CD14-positive monocyte (primary cell): ENCODE measurements around the gene RARB. TPM values are rescaled to one million over a fixed set of nuclear protein-coding genes. Genes with fewer than 3 reads are reported as not detected.

ENCODE experiments used
- DNase-seq, 3 donors: peaks; one replicate each; pipeline ENCODE4 v3.0.0-alpha.2; 2011 to 2022
- H2AFZ ChIP-seq: 2 replicates; pipeline ENCODE4 v1.6.0; 2012; ENCODE audit warnings: mild to moderate bottlenecking, low read depth, low read length, inconsistent platforms; ENCODE audit not compliant: insufficient read depth, poor library complexity, severe bottlenecking
- H3K27ac ChIP-seq, 2 donors: 1 replicate in 1 of 2; 2 replicates in 1 of 2; pipeline ENCODE4 v1.5.1; 2012 to 2013; ENCODE audit warnings: low read length in 2 of 2, control low read depth in 1 of 2, inconsistent platforms in 1 of 2, low read depth in 1 of 2, mild to moderate bottlenecking in 1 of 2
- H3K27me3 ChIP-seq, 2 donors: one replicate each; pipeline versions ENCODE4 v1.6.0 to v1.6.1; 2011 to 2013; ENCODE audit warnings: low read length in 2 of 2; ENCODE audit not compliant: control insufficient read depth in 2 of 2, insufficient read depth in 2 of 2
- H3K36me3 ChIP-seq, 2 donors: replicated peaks in 1 of 2; 1 replicate in 1 of 2; 2 replicates in 1 of 2; pipeline versions ENCODE4 v1.5.1 to v1.6.1; 2012 to 2013; ENCODE audit warnings: low read length in 2 of 2, control low read depth in 1 of 2, inconsistent platforms in 1 of 2, mild to moderate bottlenecking in 1 of 2; ENCODE audit not compliant: insufficient read depth in 2 of 2, control insufficient read depth in 1 of 2
- H3K4me1 ChIP-seq, 2 donors: 1 replicate in 1 of 2; 2 replicates in 1 of 2; pipeline versions ENCODE4 v1.5.1 to v1.6.1; 2012 to 2013; ENCODE audit warnings: low read length in 2 of 2, control low read depth in 1 of 2, inconsistent platforms in 1 of 2, mild to moderate bottlenecking in 1 of 2, moderate library complexity in 1 of 2; ENCODE audit not compliant: insufficient read depth in 2 of 2, control insufficient read depth in 1 of 2
- H3K4me2 ChIP-seq: replicated peaks from 2 replicates; pipeline ENCODE3; 2012; ENCODE audit warnings: low read length, moderate library complexity, mild to moderate bottlenecking; ENCODE audit not compliant: poor library complexity, severe bottlenecking; ENCODE audit errors: extremely low read depth
- H3K4me3 ChIP-seq, 3 experiments: fragments of 200-600 bp in 1 of 3; sonication (generic) in 1 of 3; replicated peaks in 1 of 3; 1 replicate in 2 of 3; 2 replicates in 1 of 3; pipeline ENCODE4 v1.5.1; 2011 to 2013; ENCODE audit warnings: low read length in 3 of 3, mild to moderate bottlenecking in 3 of 3, control low read depth in 2 of 3, low read depth in 2 of 3, inconsistent platforms in 1 of 3, moderate library complexity in 1 of 3
- H3K79me2 ChIP-seq: 2 replicates; pipeline ENCODE4 v1.6.0; 2012; ENCODE audit warnings: mild to moderate bottlenecking, control low read depth, inconsistent platforms, low read length, moderate library complexity; ENCODE audit not compliant: insufficient read depth
- H3K9ac ChIP-seq: 2 replicates; pipeline ENCODE4 v1.6.0; 2017; ENCODE audit warnings: low read length, mild to moderate bottlenecking; ENCODE audit not compliant: insufficient read depth, poor library complexity, severe bottlenecking
- H3K9me3 ChIP-seq, 2 donors: replicated peaks in 1 of 2; 1 replicate in 1 of 2; 2 replicates in 1 of 2; pipeline versions ENCODE4 v1.5.1 to v1.6.1; 2012 to 2013; ENCODE audit warnings: low read length in 2 of 2, control low read depth in 1 of 2; ENCODE audit not compliant: control insufficient read depth in 1 of 2, insufficient read depth in 1 of 2
- H4K20me1 ChIP-seq: 2 replicates; pipeline ENCODE4 v1.6.0; 2012; ENCODE audit warnings: mild to moderate bottlenecking, low read length, control low read depth, moderate library complexity; ENCODE audit not compliant: insufficient read depth
- H3K27ac Mint-ChIP-seq, 7 donors: one replicate each; pipeline ENCODE4 v1.8.0; 2020; ENCODE audit warnings: mild to moderate bottlenecking in 7 of 7, mixed read lengths in 7 of 7, moderate library complexity in 6 of 7, inconsistent platforms in 2 of 7
- H3K27me3 Mint-ChIP-seq, 3 donors: one replicate each; pipeline ENCODE4 v1.8.0; 2021 to 2022; ENCODE audit warnings: low read depth in 3 of 3, mild to moderate bottlenecking in 3 of 3, mixed read lengths in 3 of 3, moderate library complexity in 3 of 3, inconsistent platforms in 1 of 3
- H3K36me3 Mint-ChIP-seq, 2 donors: one replicate each; pipeline ENCODE4 v1.8.0; 2020; ENCODE audit warnings: mixed read lengths in 2 of 2, inconsistent platforms in 1 of 2, mild to moderate bottlenecking in 1 of 2
- H3K4me1 Mint-ChIP-seq: one replicate; pipeline ENCODE4 v1.8.0; 2020; ENCODE audit warnings: mild to moderate bottlenecking, mixed read lengths
- H3K4me3 Mint-ChIP-seq, 2 donors: one replicate each; pipeline ENCODE4 v1.8.0; 2020; ENCODE audit warnings: mild to moderate bottlenecking in 2 of 2, mixed read lengths in 2 of 2, moderate library complexity in 1 of 2
- H3K9me3 Mint-ChIP-seq, 7 donors: one replicate each; pipeline ENCODE4 v1.8.0; 2020 to 2022; ENCODE audit warnings: mixed read lengths in 7 of 7, mild to moderate bottlenecking in 6 of 7, moderate library complexity in 6 of 7, inconsistent platforms in 2 of 7
- CTCF ChIP-seq: fragments of 200-600 bp; IDR thresholded peaks from one replicate; pipeline ENCODE4 v1.8.0; 2022; ENCODE audit warnings: antibody characterized with exemption, mild to moderate bottlenecking
- WGBS: methylation state at CpG from one replicate; pipeline ENCODE4 v1.1.5; 2013; ENCODE audit warnings: missing lambda C conversion rate; ENCODE audit not compliant: insufficient coverage; 5-methylcytosine and 5-hydroxymethylcytosine counted together
- intact Hi-C, 2 donors: fragments of 100-400 bp; cut with micrococcal nuclease; formaldehyde crosslinking; loops; one replicate each; pipeline versions ENCODE4 v1.15.0 to v1.15.1; 2023
- polyA plus RNA-seq, 3 donors: library from polyadenylated mRNA; depleted of rRNA in 1 of 3; unstranded in 2 of 3; stranded (reverse) in 1 of 3; fragments of 300-500 nt in 2 of 3; fragments of >200 nt in 1 of 3; fragmentation: Illumina TruSeq in 2 of 3; gene quantifications; 1 replicate in 2 of 3; 2 replicates in 1 of 3; pipeline ENCODE4 v1.2.3, GENCODE V29; 2012 to 2021

RARB gene
- polyA plus RNA-seq, 3 donors, result not detected

GRCh38 chr3:25452740-25453139, 24.7 kb downstream of the RARB start:
- Histone ChIP-seq H4K20me1 (no peaks in the 10 kb centered on the region), H3K4me3 (no peak overlapping the region), H3K27me3 (no peaks in the 10 kb centered on the region), H3K4me2 (no peak overlapping the region), H3K9ac (no peak overlapping the region), H3K79me2 (no peaks in the 10 kb centered on the region), H2AFZ (no peak overlapping the region), H3K9me3 (no peaks in the 10 kb centered on the region), H3K36me3 (no peaks in the 10 kb centered on the region), H3K4me1 (no peaks in the 10 kb centered on the region), H3K27ac (no peak overlapping the region)
- Mint-ChIP-seq H3K4me1 (no peaks in the 10 kb centered on the region), H3K36me3 (no peaks in the 10 kb centered on the region), H3K4me3 (no peak overlapping the region), H3K27me3 (peaks cover 1 to 4% (median 2%) of the 10 kb centered on the region in 3 donors), H3K9me3 (peaks cover 0 to 3% (median 1%) of the 10 kb centered on the region in 7 donors), H3K27ac (no peak overlapping the region)
- DNase-seq, result no peak
- no CpG with 5 or more reads among the region's 2 CpGs for WGBS
- TF ChIP-seq CTCF, result no peak
- intact Hi-C loops, result no loop called here

GRCh38 chr3:25453619-25454004, 25.5 kb downstream of the RARB start:
- intact Hi-C loops, result no loop called here
- no peak for TF ChIP-seq CTCF
- no peaks in the 10 kb centered on the region for H3K36me3 Mint-ChIP-seq
- H3K4me1 ChIP-seq, result no peaks in the 10 kb centered on the region
- no peak overlapping the region for H3K27ac ChIP-seq
- H3K36me3 ChIP-seq, result no peaks in the 10 kb centered on the region
- H2AFZ ChIP-seq, result no peak overlapping the region
- H3K9me3 Mint-ChIP-seq, result peaks cover 0 to 3% (median 1%) of the 10 kb centered on the region in 7 donors
- H4K20me1 ChIP-seq, result no peaks in the 10 kb centered on the region
- no peak for DNase-seq
- no peaks in the 10 kb centered on the region for H3K79me2 ChIP-seq
- H3K4me1 Mint-ChIP-seq, result no peaks in the 10 kb centered on the region
- H3K27ac Mint-ChIP-seq, result no peak overlapping the region
- peaks cover 1 to 4% (median 2%) of the 10 kb centered on the region in 3 donors for H3K27me3 Mint-ChIP-seq
- H3K27me3 ChIP-seq, result no peaks in the 10 kb centered on the region
- no peak overlapping the region for H3K9ac ChIP-seq
- no peak overlapping the region for H3K4me3 ChIP-seq
- no peak overlapping the region for H3K4me3 Mint-ChIP-seq
- H3K4me2 ChIP-seq, result no peak overlapping the region
- H3K9me3 ChIP-seq, result no peaks in the 10 kb centered on the region
- 94% methylated on average over 4 of the region's 6 CpGs for WGBS
